K562 (cell line): Measurements from ENCODE around the gene EOGT.

Source experiments
- ZKSCAN1 ChIP-seq: fragments of 150-350 bp; IDR thresholded peaks from 2 replicates; pipeline ENCODE4 v1.6.1; 2016; ENCODE audit warnings: low read depth, low read length
- TF ChIP-seq, protein P1 (sequence below): sonication (generic); formaldehyde crosslinking; IDR thresholded peaks from 2 replicates; pipeline ENCODE4 v1.4.0; 2020; ENCODE audit warnings: mild to moderate bottlenecking, missing genetic modification reagents

GRCh38 chr3:69009559-69010410 is 3.7 kb downstream of the EOGT start:
- TF ChIP-seq, protein P1, sequence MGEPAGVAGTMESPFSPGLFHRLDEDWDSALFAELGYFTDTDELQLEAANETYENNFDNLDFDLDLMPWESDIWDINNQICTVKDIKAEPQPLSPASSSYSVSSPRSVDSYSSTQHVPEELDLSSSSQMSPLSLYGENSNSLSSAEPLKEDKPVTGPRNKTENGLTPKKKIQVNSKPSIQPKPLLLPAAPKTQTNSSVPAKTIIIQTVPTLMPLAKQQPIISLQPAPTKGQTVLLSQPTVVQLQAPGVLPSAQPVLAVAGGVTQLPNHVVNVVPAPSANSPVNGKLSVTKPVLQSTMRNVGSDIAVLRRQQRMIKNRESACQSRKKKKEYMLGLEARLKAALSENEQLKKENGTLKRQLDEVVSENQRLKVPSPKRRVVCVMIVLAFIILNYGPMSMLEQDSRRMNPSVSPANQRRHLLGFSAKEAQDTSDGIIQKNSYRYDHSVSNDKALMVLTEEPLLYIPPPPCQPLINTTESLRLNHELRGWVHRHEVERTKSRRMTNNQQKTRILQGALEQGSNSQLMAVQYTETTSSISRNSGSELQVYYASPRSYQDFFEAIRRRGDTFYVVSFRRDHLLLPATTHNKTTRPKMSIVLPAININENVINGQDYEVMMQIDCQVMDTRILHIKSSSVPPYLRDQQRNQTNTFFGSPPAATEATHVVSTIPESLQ = no peak
- no peak for TF ChIP-seq ZKSCAN1
